Stomach (tissue), 9 donors: ENCODE data around the gene ELMO1. TPM values are rescaled to one million over a fixed set of nuclear protein-coding genes. Genes with fewer than 3 reads are reported as not detected.

Experiments
- DNase-seq, 2 donors: peaks; one replicate each; pipeline versions ENCODE4 v3.0.0 to v3.0.0-alpha.2; 2013 to 2019
- H3K27ac ChIP-seq, 5 donors: fragments of 200-600 bp in 4 of 5; sonication (generic) in 4 of 5; one replicate each; pipeline ENCODE4 v1.5.1; 2013 to 2019; ENCODE audit warnings: mild to moderate bottlenecking in 1 of 5, moderate library complexity in 1 of 5
- H3K27me3 ChIP-seq, 3 donors: fragments of 200-600 bp; sonication (generic); one replicate each; pipeline ENCODE4 v1.5.1; 2017 to 2019; ENCODE audit warnings: mixed run types in 1 of 3
- H3K36me3 ChIP-seq, 4 donors: fragments of 200-600 bp; sonication (generic); 1 replicate in 3 of 4; 2 replicates in 1 of 4; pipeline ENCODE4 v1.5.1; 2016 to 2019
- H3K4me1 ChIP-seq, 4 donors: fragments of 200-600 bp; sonication (generic); one replicate each; pipeline ENCODE4 v1.5.1; 2016 to 2019
- H3K4me3 ChIP-seq, 4 donors: fragments of 200-600 bp; sonication (generic) in 3 of 4; one replicate each; pipeline ENCODE4 v1.5.1; 2016 to 2019; ENCODE audit warnings: mild to moderate bottlenecking in 1 of 4
- H3K9me3 ChIP-seq, 4 donors: fragments of 200-600 bp; sonication (generic); one replicate each; pipeline ENCODE4 v1.5.1; 2016 to 2019
- CTCF ChIP-seq, 7 experiments: fragments of 450-650 bp in 4 of 7; fragments of 200-600 bp in 3 of 7; sonication (generic) in 3 of 7; IDR thresholded peaks; one replicate each; pipeline ENCODE4 v1.5.1; 2016 to 2019; ENCODE audit warnings: antibody characterized with exemption in 7 of 7, control low read depth in 2 of 7, mild to moderate bottlenecking in 1 of 7
- EP300 ChIP-seq: sonication (generic); formaldehyde crosslinking; IDR thresholded peaks from one replicate; pipeline ENCODE4 v1.6.1; 2017; ENCODE audit warnings: antibody characterized with exemption
- POLR2A ChIP-seq, 4 donors: fragments of 450-650 bp; IDR thresholded peaks; one replicate each; pipeline ENCODE4 v1.6.1; 2016; ENCODE audit warnings: antibody characterized with exemption in 4 of 4, control low read depth in 2 of 4, mild to moderate bottlenecking in 1 of 4, moderate library complexity in 1 of 4
- POLR2AphosphoS5 ChIP-seq, 3 donors: sonication (generic); formaldehyde crosslinking; IDR thresholded peaks; one replicate each; pipeline ENCODE4 v1.6.1; 2016; ENCODE audit warnings: antibody characterized with exemption in 3 of 3
- WGBS, 5 donors: extraction: QIAGEN DNeasy Blood & Tissue Kit in 3 of 5; methylation state at CpG; one replicate each; pipeline versions ENCODE4 v1.1.5 to v1.1.7; 2013 to 2018; 5-methylcytosine and 5-hydroxymethylcytosine counted together
- intact Hi-C: fragments of 100-400 bp; cut with DNase I; formaldehyde crosslinking; loops from one replicate; pipeline ENCODE4 v1.15.1; 2023; ENCODE audit warnings: low total_unique reads
- polyA plus RNA-seq, 3 donors: library from polyadenylated mRNA; stranded (reverse); fragments of 200-250 nt; gene quantifications; one replicate each; pipeline ENCODE4 v1.2.3, GENCODE V29; 2013
- total RNA-seq, 5 donors: library from RNA; depleted of rRNA; stranded (reverse); fragments of >200 nt; gene quantifications; one replicate each; pipeline versions ENCODE4 v1.1.0 to v1.2.3, GENCODE V29; 2014 to 2016
- donor health status: healthy with polysubstance abuse.
- donor health status: Bipolar disorder and iron deficiency.
- donor health status: healthy.

Gene ELMO1
- total and polyA plus RNA-seq, 8 donors = 4.1 to 117 (median 44.8) TPM

GRCh38 chr7:37006764-37007163, 441.9 kb downstream of the ELMO1 start:
- no peaks in the 10 kb centered on the region for H3K27me3 ChIP-seq
- H3K36me3 ChIP-seq = peaks cover 0 to 3% (median under 1%) of the 10 kb centered on the region in 4 donors
- no peak overlapping the region for H3K27ac ChIP-seq
- WGBS, 5 donors = 79 to 86% (median 82%) methylated on average over 2 of the region's 2 CpGs
- H3K4me3 ChIP-seq = no peak overlapping the region
- intact Hi-C loops = no loop called here
- H3K4me1 ChIP-seq = peaks cover 0 to 3% (median 0%) of the 10 kb centered on the region in 4 donors
- DNase-seq = no peak
- H3K9me3 ChIP-seq = no peaks in the 10 kb centered on the region
- TF ChIP-seq CTCF (IDR thresholded peaks at IDR 0.05) (no peak), POLR2AphosphoS5 (IDR thresholded peaks at IDR 0.05) (no peak), EP300 (no peak), POLR2A (IDR thresholded peaks at IDR 0.05) (no peak)

- Histone ChIP-seq H3K27me3 (no peaks in the 10 kb centered on the region), H3K9me3 (no peaks in the 10 kb centered on the region), H3K4me3 (no peak overlapping the region), H3K36me3 (no peaks in the 10 kb centered on the region), H3K27ac (no peak overlapping the region), H3K4me1 (peaks cover 0 to 14% (median 10%) of the 10 kb centered on the region in 4 donors)
- 86 to 94% (median 90%) methylated on average over 5 of the region's 5 CpGs for WGBS, 5 donors
- TF ChIP-seq EP300 (no peak), POLR2A (IDR thresholded peaks at IDR 0.05) (no peak), POLR2AphosphoS5 (IDR thresholded peaks at IDR 0.05) (no peak), CTCF (IDR thresholded peaks at IDR 0.05) (no peak)
- intact Hi-C loops = no loop called here
- no peak for DNase-seq
Measured at GRCh38 chr7:37000511-37000910, 448.2 kb downstream of the ELMO1 start.

- peaks cover 0 to 19% (median 10%) of the 10 kb centered on the region in 4 donors for H3K4me1 ChIP-seq
- H3K27ac ChIP-seq = no peak overlapping the region
- no peaks in the 10 kb centered on the region for H3K27me3 ChIP-seq
- 43 to 70% (median 51%) methylated on average over 9 of the region's 9 CpGs for WGBS, 5 donors
- intact Hi-C loops = no loop called here
- TF ChIP-seq CTCF (IDR thresholded peaks at IDR 0.05) = no peak
- TF ChIP-seq POLR2A (IDR thresholded peaks at IDR 0.05) = no peak
- TF ChIP-seq EP300 = no peak
- no peak for TF ChIP-seq POLR2AphosphoS5 (IDR thresholded peaks at IDR 0.05)
- DNase-seq = no peak
- H3K9me3 ChIP-seq = no peaks in the 10 kb centered on the region
- no peaks in the 10 kb centered on the region for H3K36me3 ChIP-seq
- H3K4me3 ChIP-seq = no peak overlapping the region
Measured at GRCh38 chr7:36999626-37000485, 448.8 kb downstream of the ELMO1 start.

GRCh38 chr7:36995776-36996175, 452.9 kb downstream of the ELMO1 start:
- Histone ChIP-seq H3K27me3 (no peaks in the 10 kb centered on the region), H3K27ac (no peak overlapping the region), H3K36me3 (no peaks in the 10 kb centered on the region), H3K4me1 (peaks cover 0 to 19% (median 10%) of the 10 kb centered on the region in 4 donors), H3K9me3 (no peaks in the 10 kb centered on the region), H3K4me3 (no peak overlapping the region)
- 23 to 50% (median 37%) methylated on average over 2 of the region's 2 CpGs for WGBS, 5 donors
- no peak for DNase-seq
- intact Hi-C loops = no loop called here
- TF ChIP-seq CTCF (IDR thresholded peaks at IDR 0.05) (no peak), POLR2A (IDR thresholded peaks at IDR 0.05) (no peak), POLR2AphosphoS5 (IDR thresholded peaks at IDR 0.05) (no peak), EP300 (no peak)
